ENCODE measurements around the gene RPL9.

DNA sequence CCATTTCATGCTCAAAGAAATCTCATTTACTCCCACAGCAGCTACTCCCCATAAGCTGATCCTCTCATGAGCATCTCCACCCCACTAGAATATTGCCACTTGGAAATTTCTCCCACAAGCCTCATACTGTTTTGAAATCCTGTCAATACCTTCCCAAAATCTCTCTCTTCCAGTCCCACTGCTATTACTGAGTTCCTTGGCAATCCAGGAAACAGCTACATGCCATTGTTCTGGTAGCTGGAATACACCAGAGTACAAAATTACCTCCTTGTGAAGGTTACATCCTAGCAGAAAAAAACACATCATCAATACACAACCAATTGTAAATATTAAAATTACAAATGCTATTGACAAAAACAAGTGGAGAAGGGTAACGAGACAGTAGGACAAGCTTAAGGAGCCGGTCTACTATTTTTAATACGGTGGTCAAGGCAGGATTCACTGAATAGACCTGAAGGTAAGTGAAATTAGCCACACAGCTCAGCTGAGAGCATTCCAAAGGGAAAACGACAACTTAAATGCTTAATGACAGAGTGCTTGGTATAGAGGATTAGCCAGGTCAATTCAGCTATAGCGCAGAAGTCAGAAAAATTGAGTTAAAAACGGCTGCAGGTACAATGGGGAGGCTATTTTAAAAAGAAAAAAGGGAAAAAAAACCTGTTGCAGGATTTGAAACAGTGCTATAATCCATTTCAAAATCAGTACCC lies 6.4 kb downstream of the RPL9 start:
- TF ChIP-seq POLR2A (IDR thresholded peaks at IDR 0.05) (no peak), CTCF (IDR thresholded peaks at IDR 0.05) (no peak)

All from sigmoid colon (tissue), 3 donors.